HepG2 (cell line): ENCODE data around the gene AP4M1. TPM values are rescaled to one million over a fixed set of nuclear protein-coding genes. Genes with fewer than 3 reads are reported as not detected.

ENCODE experiments used
- ARNTL ChIP-seq: sonication (generic); formaldehyde crosslinking; IDR thresholded peaks from 2 replicates; pipeline ENCODE4 v1.4.0; 2020; ENCODE audit warnings: mild to moderate bottlenecking, missing genetic modification reagents
- CBFB ChIP-seq: sonication (generic); formaldehyde crosslinking; IDR thresholded peaks from 2 replicates; pipeline ENCODE4 v1.4.0; 2020; ENCODE audit warnings: missing genetic modification reagents
- GLMP ChIP-seq: sonication (generic); formaldehyde crosslinking; IDR thresholded peaks from 2 replicates; pipeline ENCODE4 v1.9.0; 2021; ENCODE audit warnings: missing genetic modification reagents, mild to moderate bottlenecking, borderline replicate concordance
- KIAA2018 ChIP-seq: sonication (generic); formaldehyde crosslinking; IDR thresholded peaks from 2 replicates; pipeline ENCODE4 v1.5.0; 2020; ENCODE audit warnings: mild to moderate bottlenecking, missing genetic modification reagents, borderline replicate concordance
- KLF9 ChIP-seq: IDR thresholded peaks from 2 replicates; pipeline ENCODE4 v1.6.1; 2016; ENCODE audit warnings: low read depth
- MBNL3 ChIP-seq: fragments of 250-450 bp; sonication (Bioruptor Pico); conservative IDR thresholded peaks from 2 replicates; pipeline ENCODE4 v1.8.0; 2022; ENCODE audit warnings: mild to moderate bottlenecking, inconsistent platforms
- PHF21A ChIP-seq: sonication (generic); formaldehyde crosslinking; IDR thresholded peaks from 2 replicates; pipeline ENCODE4 v1.5.0; 2020; ENCODE audit warnings: mild to moderate bottlenecking, missing genetic modification reagents
- POLR2AphosphoS5 ChIP-seq: IDR thresholded peaks from 2 replicates; pipeline ENCODE4 v1.6.1; 2012; ENCODE audit warnings: low read depth, low read length
- SMAD1 ChIP-seq: sonication (generic); formaldehyde crosslinking; IDR thresholded peaks from 2 replicates; pipeline ENCODE4 v1.4.0; 2020; ENCODE audit warnings: missing genetic modification reagents, low read depth, mild to moderate bottlenecking, borderline replicate concordance
- SMARCE1 ChIP-seq: fragments of 450-650 bp; IDR thresholded peaks from 2 replicates; pipeline ENCODE4 v1.6.1; 2017; ENCODE audit warnings: borderline replicate concordance
- TFAP4 ChIP-seq: sonication (generic); IDR thresholded peaks from 2 replicates; pipeline ENCODE4 v1.6.1; 2016; ENCODE audit warnings: low read depth, borderline replicate concordance
- YY1 ChIP-seq: IDR thresholded peaks from 2 replicates; pipeline ENCODE4 v1.6.1; 2011; ENCODE audit warnings: low read length, low read depth, moderate library complexity, mild to moderate bottlenecking; ENCODE audit not compliant: insufficient read depth, insufficient replicate concordance
- ZBTB7A ChIP-seq: sonication (generic); formaldehyde crosslinking; IDR thresholded peaks from 2 replicates; pipeline ENCODE4 v1.8.0; 2022; ENCODE audit warnings: mild to moderate bottlenecking, missing genetic modification reagents
- ZFP36L1 ChIP-seq: sonication (generic); formaldehyde crosslinking; IDR thresholded peaks from 2 replicates; pipeline ENCODE4 v1.8.0; 2022; ENCODE audit warnings: mild to moderate bottlenecking, missing genetic modification reagents, moderate library complexity
- ZFP90 ChIP-seq: sonication (generic); formaldehyde crosslinking; IDR thresholded peaks from 2 replicates; pipeline ENCODE4 v1.8.0; 2022; ENCODE audit warnings: missing genetic modification reagents, mild to moderate bottlenecking, inconsistent platforms, borderline replicate concordance
- ZNF225 ChIP-seq: sonication (generic); formaldehyde crosslinking; IDR thresholded peaks from 2 replicates; pipeline ENCODE4 v1.4.0; 2020; ENCODE audit warnings: mild to moderate bottlenecking, missing genetic modification reagents
- ZNF264 ChIP-seq: sonication (generic); formaldehyde crosslinking; IDR thresholded peaks from 2 replicates; pipeline ENCODE4 v1.4.0; 2020; ENCODE audit warnings: missing genetic modification reagents
- ZNF333 ChIP-seq: sonication (generic); formaldehyde crosslinking; IDR thresholded peaks from 2 replicates; pipeline ENCODE4 v1.4.0; 2020; ENCODE audit warnings: mild to moderate bottlenecking, missing genetic modification reagents, borderline replicate concordance
- ZNF709 ChIP-seq: sonication (generic); formaldehyde crosslinking; IDR thresholded peaks from 2 replicates; pipeline ENCODE4 v1.5.0; 2020; ENCODE audit warnings: mild to moderate bottlenecking, missing genetic modification reagents
- ZNF777 ChIP-seq: sonication (generic); formaldehyde crosslinking; IDR thresholded peaks from 2 replicates; pipeline ENCODE4 v1.4.0; 2020; ENCODE audit warnings: missing genetic modification reagents
- polyA plus RNA-seq, 8 experiments: library from polyadenylated mRNA; depleted of rRNA in 3 of 8; stranded (reverse) in 7 of 8; unstranded in 1 of 8; fragments of >200 nt; fragmentation: Illumina TruSeq in 4 of 8; extraction: Trizol in 4 of 8; gene quantifications; 2 replicates each; pipeline versions ENCODE4 v1.2.1 to v1.2.3, GENCODE V29; 2011 to 2016; ENCODE audit warnings: low read depth in 4 of 8, missing spikeins in 1 of 8, mixed read lengths in 1 of 8; ENCODE audit not compliant: insufficient read depth in 1 of 8
- total RNA-seq, 5 experiments: library from RNA; depleted of rRNA; stranded (reverse); fragments of >200 nt; fragmentation: Illumina TruSeq; extraction: Trizol; gene quantifications; 2 replicates each; pipeline ENCODE4 v1.2.3, GENCODE V29; 2016; ENCODE audit warnings: low read depth in 1 of 5

AP4M1 gene
- total and polyA plus RNA-seq, 2 of the 13 experiments (the other 11 are each of a cell fraction or from before 2014, with no cell fraction given): 6.3 to 9.7 TPM

GRCh38 chr7:100081535-100082102 lies 19.8 kb upstream of the AP4M1 start, which contains the start of gene ZNF3 (continued):
- TF ChIP-seq KIAA2018: no peak
- TF ChIP-seq ARNTL (CRISPR knock-in tag): peak; percentile 68
- TF ChIP-seq ZNF333 (CRISPR knock-in tag): peak; percentile 89; the same call in 1 of the 2 replicates
- peak; percentile 69; the same call in 1 of the 2 replicates for TF ChIP-seq TFAP4
- TF ChIP-seq SMARCE1: no peak
- peak; percentile 78 for TF ChIP-seq CBFB (CRISPR knock-in tag)
- TF ChIP-seq MBNL3 (CRISPR knock-in tag): no peak
- TF ChIP-seq PHF21A (CRISPR knock-in tag): peak; percentile 94
- peak; percentile 66; the same call in 1 of the 2 replicates for TF ChIP-seq ZNF709 (CRISPR knock-in tag)
- TF ChIP-seq GLMP (CRISPR knock-in tag): no peak
- TF ChIP-seq ZBTB7A: peak; percentile 16; the same call in 1 of the 2 replicates
- peak; percentile 59 for TF ChIP-seq YY1
- TF ChIP-seq ZFP36L1 (CRISPR knock-in tag): peak; percentile 71; the same call in 1 of the 2 replicates
- TF ChIP-seq ZNF225 (CRISPR knock-in tag): peak; percentile 75; the same call in 1 of the 2 replicates
- TF ChIP-seq ZNF777 (CRISPR knock-in tag): no peak; the same call in 1 of the 2 replicates
- peak; percentile 79 for TF ChIP-seq ZFP90 (CRISPR knock-in tag)
- peak; percentile 32; the same call in 1 of the 2 replicates for TF ChIP-seq ZNF264
- TF ChIP-seq POLR2AphosphoS5: peak; percentile 89
- TF ChIP-seq KLF9 (CRISPR knock-in tag): 0 out of 2 replicates have a peak, but pooled peaks have one; percentile 74
- peak; percentile 77; the same call in 1 of the 2 replicates for TF ChIP-seq SMAD1
